M059J (cell line): ENCODE results near the gene ANO2. TPM values are rescaled to one million over a fixed set of nuclear protein-coding genes. Genes with fewer than 3 reads are reported as not detected.

ENCODE experiments used
- DNase-seq: peaks from one replicate; pipeline ENCODE4 v3.0.0-alpha.2; 2012; ENCODE audit warnings: low read depth
- total RNA-seq: library from RNA; depleted of rRNA; stranded (reverse); fragments of >200 nt; shearing (Covaris generic); gene quantifications from 2 replicates; pipeline ENCODE4 v1.2.3, GENCODE V29; 2014

The ANO2 gene
- total RNA-seq, 1 experiment from 2014 or later = 0.86 TPM

- DNase-seq = no peak
These were observed 221.3 kb downstream of the ANO2 start for GRCh38 chr12:5723711-5724252.

GRCh38 chr12:5723071-5723470 is 222.0 kb downstream of the ANO2 start:
- DNase-seq = no peak

- DNase-seq = no peak
These were observed 224.6 kb downstream of the ANO2 start for GRCh38 chr12:5720381-5721005.

GRCh38 chr12:5718680-5719079 is 226.4 kb downstream of the ANO2 start:
- peak; percentile 21 for DNase-seq

GRCh38 chr12:5718073-5718472 is 227.0 kb downstream of the ANO2 start:
- DNase-seq = no peak

GRCh38 chr12:5716976-5717375 is 228.1 kb downstream of the ANO2 start:
- no peak for DNase-seq

- peak; percentile 50 for DNase-seq
These were observed 228.9 kb downstream of the ANO2 start for GRCh38 chr12:5716201-5716600.

GRCh38 chr12:5715021-5715420 is 230.0 kb downstream of the ANO2 start:
- DNase-seq = no peak

- no peak for DNase-seq
These were observed 231.4 kb downstream of the ANO2 start for GRCh38 chr12:5713599-5714081.

- peak; percentile 56 for DNase-seq
These were observed 234.7 kb downstream of the ANO2 start for GRCh38 chr12:5710260-5710878.

- no peak for DNase-seq
These were observed 236.7 kb downstream of the ANO2 start for GRCh38 chr12:5708371-5708770.

- DNase-seq = no peak
These were observed 238.8 kb downstream of the ANO2 start for GRCh38 chr12:5706247-5706646.

GRCh38 chr12:5705791-5706190 is 239.3 kb downstream of the ANO2 start:
- no peak for DNase-seq

- peak; percentile 55 for DNase-seq
These were observed 250.2 kb downstream of the ANO2 start for GRCh38 chr12:5694759-5695409.

GRCh38 chr12:5692850-5693249 is 252.2 kb downstream of the ANO2 start:
- DNase-seq = no peak

GRCh38 chr12:5691943-5692342 is 253.1 kb downstream of the ANO2 start:
- DNase-seq = no peak

- DNase-seq = no peak
These were observed 254.8 kb downstream of the ANO2 start for GRCh38 chr12:5690240-5690639.

GRCh38 chr12:5689773-5690172 is 255.3 kb downstream of the ANO2 start:
- no peak for DNase-seq

- no peak for DNase-seq
These were observed 256.8 kb downstream of the ANO2 start for GRCh38 chr12:5688226-5688625.

- no peak for DNase-seq
These were observed 259.1 kb downstream of the ANO2 start for GRCh38 chr12:5685935-5686334.

- no peak for DNase-seq
These were observed 260.1 kb downstream of the ANO2 start for GRCh38 chr12:5684989-5685388.

- DNase-seq = no peak
These were observed 262.5 kb downstream of the ANO2 start for GRCh38 chr12:5682581-5682980.

- DNase-seq = no peak
These were observed 266.9 kb downstream of the ANO2 start for GRCh38 chr12:5678176-5678575.
